HepG2 (cell line): ENCODE data around the gene DNAJC5. TPM values are rescaled to one million over a fixed set of nuclear protein-coding genes. Genes with fewer than 3 reads are reported as not detected.

Source experiments
- BHLHE40 ChIP-seq: IDR thresholded peaks from 2 replicates; pipeline ENCODE4 v1.6.1; 2011; ENCODE audit warnings: low read length, improper control_type of control experiment
- CENPBD1 ChIP-seq: sonication (generic); formaldehyde crosslinking; IDR thresholded peaks from 2 replicates; pipeline ENCODE4 v1.8.0; 2022; ENCODE audit warnings: missing genetic modification reagents, low read depth, mild to moderate bottlenecking, borderline replicate concordance
- GATA4 ChIP-seq: sonication (generic); IDR thresholded peaks from 2 replicates; pipeline ENCODE4 v1.6.1; 2016; ENCODE audit warnings: antibody characterized with exemption, low read depth, borderline replicate concordance
- HDAC1 ChIP-seq: sonication (generic); formaldehyde crosslinking; IDR thresholded peaks from 2 replicates; pipeline ENCODE4 v1.5.1; 2020; ENCODE audit warnings: mild to moderate bottlenecking, missing genetic modification reagents
- IRF1 ChIP-seq: sonication (generic); formaldehyde crosslinking; IDR thresholded peaks from 2 replicates; pipeline ENCODE4 v1.4.0; 2020; ENCODE audit warnings: low read depth, mild to moderate bottlenecking, missing genetic modification reagents
- MLXIP ChIP-seq: sonication (generic); formaldehyde crosslinking; IDR thresholded peaks from 2 replicates; pipeline ENCODE4 v1.9.0; 2021; ENCODE audit warnings: missing genetic modification reagents, borderline replicate concordance
- MTA1 ChIP-seq: sonication (generic); formaldehyde crosslinking; IDR thresholded peaks from 2 replicates; pipeline ENCODE4 v1.4.0; 2020; ENCODE audit warnings: missing genetic modification reagents, mild to moderate bottlenecking, borderline replicate concordance
- MXD4 ChIP-seq: IDR thresholded peaks from 2 replicates; pipeline ENCODE4 v1.6.1; 2016; ENCODE audit warnings: mild to moderate bottlenecking, missing biosample characterization, missing genetic modification reagents
- POLR2G ChIP-seq: fragments of 200-400 bp; formaldehyde crosslinking; IDR thresholded peaks from 2 replicates; pipeline ENCODE4 v1.6.1; 2018; ENCODE audit warnings: mild to moderate bottlenecking, low read depth, low read length, moderate library complexity
- RAD51 ChIP-seq: fragments of 450-650 bp; IDR thresholded peaks from 2 replicates; pipeline ENCODE4 v1.6.1; 2016; ENCODE audit warnings: borderline replicate concordance
- REL ChIP-seq: sonication (generic); formaldehyde crosslinking; conservative IDR thresholded peaks from 2 replicates; pipeline ENCODE4 v1.8.0; 2022; ENCODE audit warnings: mild to moderate bottlenecking, missing genetic modification reagents, moderate library complexity
- RFX1 ChIP-seq: fragments of 450-650 bp; IDR thresholded peaks from 2 replicates; pipeline ENCODE4 v1.6.1; 2017
- TEAD3 ChIP-seq: optimal IDR thresholded peaks from 2 replicates; pipeline ENCODE3; 2016; ENCODE audit warnings: borderline replicate concordance
- TEF ChIP-seq: sonication (generic); formaldehyde crosslinking; IDR thresholded peaks from 2 replicates; pipeline ENCODE4 v1.5.0; 2020; ENCODE audit warnings: missing genetic modification reagents
- THAP11 ChIP-seq: IDR thresholded peaks from 2 replicates; pipeline ENCODE4 v1.6.1; 2016; ENCODE audit warnings: missing biosample characterization, missing genetic modification reagents
- THAP7 ChIP-seq: sonication (generic); formaldehyde crosslinking; IDR thresholded peaks from 2 replicates; pipeline ENCODE4 v1.8.1; 2023; ENCODE audit warnings: mild to moderate bottlenecking, missing genetic modification reagents
- ZBTB1 ChIP-seq: sonication (generic); formaldehyde crosslinking; IDR thresholded peaks from 2 replicates; pipeline ENCODE4 v1.4.0; 2020; ENCODE audit warnings: missing genetic modification reagents, borderline replicate concordance
- ZKSCAN1 ChIP-seq: fragments of 150-350 bp; IDR thresholded peaks from 2 replicates; pipeline ENCODE4 v1.6.1; 2014; ENCODE audit warnings: low read length
- ZNF230 ChIP-seq: sonication (generic); formaldehyde crosslinking; IDR thresholded peaks from 2 replicates; pipeline ENCODE4 v1.4.0; 2020; ENCODE audit warnings: mild to moderate bottlenecking, missing genetic modification reagents
- ZNF772 ChIP-seq: sonication (generic); formaldehyde crosslinking; IDR thresholded peaks from 2 replicates; pipeline ENCODE4 v1.5.0; 2020; ENCODE audit warnings: mild to moderate bottlenecking, missing genetic modification reagents
- ZNF800 ChIP-seq: sonication (generic); formaldehyde crosslinking; IDR thresholded peaks from 2 replicates; pipeline ENCODE4 v1.4.0; 2020; ENCODE audit warnings: missing genetic modification reagents
- polyA plus RNA-seq, 8 experiments: library from polyadenylated mRNA; depleted of rRNA in 3 of 8; stranded (reverse) in 7 of 8; unstranded in 1 of 8; fragments of >200 nt; fragmentation: Illumina TruSeq in 4 of 8; extraction: Trizol in 4 of 8; gene quantifications; 2 replicates each; pipeline versions ENCODE4 v1.2.1 to v1.2.3, GENCODE V29; 2011 to 2016; ENCODE audit warnings: low read depth in 4 of 8, missing spikeins in 1 of 8, mixed read lengths in 1 of 8; ENCODE audit not compliant: insufficient read depth in 1 of 8
- total RNA-seq, 5 experiments: library from RNA; depleted of rRNA; stranded (reverse); fragments of >200 nt; fragmentation: Illumina TruSeq; extraction: Trizol; gene quantifications; 2 replicates each; pipeline ENCODE4 v1.2.3, GENCODE V29; 2016; ENCODE audit warnings: low read depth in 1 of 5
- TF ChIP-seq, protein P1 (sequence below): sonication (generic); formaldehyde crosslinking; IDR thresholded peaks from 2 replicates; pipeline ENCODE4 v1.9.0; 2021; ENCODE audit warnings: missing genetic modification reagents, mild to moderate bottlenecking, borderline replicate concordance

Gene DNAJC5
- total and polyA plus RNA-seq, 2 of the 13 experiments (the other 11 are each of a cell fraction or from before 2014, with no cell fraction given): 42.8 to 64.5 TPM

DNA sequence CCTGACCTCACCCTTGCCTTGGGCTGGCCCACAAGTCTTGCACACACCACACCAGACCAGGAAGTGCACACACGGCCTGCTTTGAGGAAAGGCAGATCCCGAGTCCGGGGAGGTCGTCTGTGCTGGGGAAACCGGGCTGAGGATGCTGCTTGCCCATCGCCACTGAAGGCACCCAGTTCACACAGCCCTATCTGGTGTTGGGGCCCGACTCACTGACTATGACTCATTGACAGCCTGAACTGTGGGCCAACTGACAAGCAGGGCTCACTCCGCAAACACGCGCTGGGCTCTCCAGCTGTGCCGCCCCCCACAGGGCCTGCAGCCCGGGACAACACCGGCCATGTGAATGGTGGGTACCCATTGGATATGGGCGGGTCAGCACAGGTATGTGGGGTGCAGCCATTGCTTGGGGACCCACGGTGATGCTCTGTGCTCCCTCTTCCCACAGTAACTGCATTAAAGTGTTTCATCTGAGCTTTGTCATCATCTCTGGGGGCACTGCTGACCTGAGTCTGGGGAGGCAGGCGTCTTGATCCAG lies 82.9 kb downstream of the DNAJC5 start (continued):
- TF ChIP-seq, protein P1, sequence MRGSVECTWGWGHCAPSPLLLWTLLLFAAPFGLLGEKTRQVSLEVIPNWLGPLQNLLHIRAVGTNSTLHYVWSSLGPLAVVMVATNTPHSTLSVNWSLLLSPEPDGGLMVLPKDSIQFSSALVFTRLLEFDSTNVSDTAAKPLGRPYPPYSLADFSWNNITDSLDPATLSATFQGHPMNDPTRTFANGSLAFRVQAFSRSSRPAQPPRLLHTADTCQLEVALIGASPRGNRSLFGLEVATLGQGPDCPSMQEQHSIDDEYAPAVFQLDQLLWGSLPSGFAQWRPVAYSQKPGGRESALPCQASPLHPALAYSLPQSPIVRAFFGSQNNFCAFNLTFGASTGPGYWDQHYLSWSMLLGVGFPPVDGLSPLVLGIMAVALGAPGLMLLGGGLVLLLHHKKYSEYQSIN (CRISPR knock-in tag): no peak
- TF ChIP-seq REL (CRISPR knock-in tag): peak; percentile 44; the same call in 1 of the 2 replicates
- TF ChIP-seq POLR2G: 0 out of 2 replicates have a peak, but pooled peaks have one; percentile 33
- TF ChIP-seq THAP11 (CRISPR knock-in tag): peak; percentile 82
- no peak for TF ChIP-seq RAD51
- TF ChIP-seq BHLHE40: 0 out of 2 replicates have a peak, but pooled peaks have one; percentile 15
- TF ChIP-seq MLXIP (CRISPR knock-in tag): no peak
- TF ChIP-seq TEAD3 (CRISPR knock-in tag): peak; percentile 85
- no peak; the same call in 1 of the 2 replicates for TF ChIP-seq CENPBD1
- TF ChIP-seq ZBTB1 (CRISPR knock-in tag): 0 out of 2 replicates have a peak, but pooled peaks have one; percentile 83
- TF ChIP-seq ZNF800 (CRISPR knock-in tag): no peak
- TF ChIP-seq TEF (CRISPR knock-in tag): no peak
- no peak for TF ChIP-seq ZNF772 (CRISPR knock-in tag)
- TF ChIP-seq MXD4 (CRISPR knock-in tag): peak; percentile 94
- TF ChIP-seq ZNF230 (CRISPR knock-in tag): peak; percentile 76; the same call in 1 of the 2 replicates
- TF ChIP-seq IRF1 (CRISPR knock-in tag): 0 out of 2 replicates have a peak, but pooled peaks have one; percentile 70
- no peak for TF ChIP-seq GATA4
- no peak for TF ChIP-seq ZKSCAN1
- TF ChIP-seq MTA1 (CRISPR knock-in tag): peak; percentile 94
- no peak for TF ChIP-seq RFX1
- TF ChIP-seq HDAC1 (CRISPR knock-in tag): peak; percentile 88
- TF ChIP-seq THAP7 (CRISPR knock-in tag): peak; percentile 73; the same call in 1 of the 2 replicates
